Measurements from ENCODE around the gene MBNL1.

Gene MBNL1

GRCh38 chr3:152317184-152317583, 48.5 kb downstream of the MBNL1 start:
- in situ Hi-C loops (cut with MboI; ENCODE audit: low sequenced_read_pairs, unreplicated experiment), result no loop called here
- TF ChIP-seq CTCF (IDR thresholded peaks at IDR 0.05; ENCODE audit: borderline replicate concordance, control extremely low read depth, extremely low read depth, insufficient read depth, missing control alignments), result no peak
- DNase-seq (ENCODE audit: low spot score), result no peak

GRCh38 chr3:152317956-152318355, 49.2 kb downstream of the MBNL1 start:
- TF ChIP-seq CTCF (IDR thresholded peaks at IDR 0.05; ENCODE audit: borderline replicate concordance, control extremely low read depth, extremely low read depth, insufficient read depth, missing control alignments), result no peak
- DNase-seq (ENCODE audit: low spot score), result no peak
- in situ Hi-C loops (cut with MboI; ENCODE audit: low sequenced_read_pairs, unreplicated experiment), result no loop called here

- in situ Hi-C loops (cut with MboI; ENCODE audit: low sequenced_read_pairs, unreplicated experiment), result no loop called here
Measured at GRCh38 chr3:152318512-152318911, 49.8 kb downstream of the MBNL1 start.

GRCh38 chr3:152319256-152319655, 50.5 kb downstream of the MBNL1 start:
- in situ Hi-C loops (cut with MboI; ENCODE audit: low sequenced_read_pairs, unreplicated experiment), result no loop called here

More at GRCh38 chr3:152318512-152318911, 49.8 kb downstream of the MBNL1 start:
- DNase-seq (ENCODE audit: low spot score), result no peak
- no peak for TF ChIP-seq CTCF (IDR thresholded peaks at IDR 0.05; ENCODE audit: borderline replicate concordance, control extremely low read depth, extremely low read depth, insufficient read depth, missing control alignments)

GRCh38 chr3:152319831-152320617, 51.3 kb downstream of the MBNL1 start:
- DNase-seq (ENCODE audit: low spot score), result no peak
- no peak for TF ChIP-seq CTCF (IDR thresholded peaks at IDR 0.05; ENCODE audit: borderline replicate concordance, control extremely low read depth, extremely low read depth, insufficient read depth, missing control alignments)
- in situ Hi-C loops (cut with MboI; ENCODE audit: low sequenced_read_pairs, unreplicated experiment), result no loop called here

More at GRCh38 chr3:152319256-152319655, 50.5 kb downstream of the MBNL1 start:
- TF ChIP-seq CTCF (IDR thresholded peaks at IDR 0.05; ENCODE audit: borderline replicate concordance, control extremely low read depth, extremely low read depth, insufficient read depth, missing control alignments), result no peak
- DNase-seq (ENCODE audit: low spot score), result no peak

- in situ Hi-C loops (cut with MboI; ENCODE audit: low sequenced_read_pairs, unreplicated experiment), result no loop called here
- no peak for DNase-seq (ENCODE audit: low spot score)
- TF ChIP-seq CTCF (IDR thresholded peaks at IDR 0.05; ENCODE audit: borderline replicate concordance, control extremely low read depth, extremely low read depth, insufficient read depth, missing control alignments), result no peak
Measured at GRCh38 chr3:152321200-152321954, 52.6 kb downstream of the MBNL1 start.

All from GM13976 (cell line).